GM23338 (cell line): ENCODE measurements around the gene GARS1. TPM values are rescaled to one million over a fixed set of nuclear protein-coding genes. Genes with fewer than 3 reads are reported as not detected.

Experiments used
- ATAC-seq: fragments of 200-7000 bp; cut with Tn5 transposase; 3 replicates; pipeline ENCODE4 v1.9.1; 2020
- DNase-seq: peaks from one replicate; pipeline ENCODE4 v3.0.0-alpha.2; 2015; ENCODE audit warnings: low spot score
- H2AFZ ChIP-seq: fragments of 200-600 bp; sonication (generic); 2 replicates; pipeline ENCODE4 v1.8.0; 2016; ENCODE audit warnings: antibody characterized with exemption, mild to moderate bottlenecking, moderate library complexity
- H3F3A ChIP-seq: fragments of 200-600 bp; sonication (generic); replicated peaks from 2 replicates; pipeline ENCODE4 v1.8.0; 2017; ENCODE audit warnings: antibody characterized with exemption, mixed run types, low read depth
- H3K27ac ChIP-seq: fragments of 200-600 bp; sonication (generic); 2 replicates; pipeline ENCODE4 v1.6.1; 2016; ENCODE audit warnings: low read depth
- H3K27me3 ChIP-seq: fragments of 200-600 bp; sonication (generic); 2 replicates; pipeline ENCODE4 v1.8.0; 2016; ENCODE audit warnings: mild to moderate bottlenecking, mixed run types, moderate library complexity; ENCODE audit not compliant: insufficient read depth
- H3K36me3 ChIP-seq: fragments of 200-600 bp; sonication (generic); 2 replicates; pipeline ENCODE4 v1.8.0; 2016; ENCODE audit warnings: mild to moderate bottlenecking; ENCODE audit not compliant: insufficient read depth
- H3K4me1 ChIP-seq: fragments of 200-600 bp; sonication (generic); 2 replicates; pipeline ENCODE4 v1.8.0; 2016; ENCODE audit warnings: mild to moderate bottlenecking, moderate library complexity; ENCODE audit not compliant: insufficient read depth
- H3K4me2 ChIP-seq: fragments of 200-600 bp; sonication (generic); 2 replicates; pipeline ENCODE4 v1.7.1; 2017; ENCODE audit warnings: mixed run types
- H3K4me3 ChIP-seq: fragments of 200-600 bp; sonication (generic); 2 replicates; pipeline ENCODE4 v1.6.1; 2016; ENCODE audit warnings: mixed run types
- H3K79me2 ChIP-seq: fragments of 200-600 bp; sonication (generic); replicated peaks from 2 replicates; pipeline ENCODE4 v1.8.0; 2017; ENCODE audit warnings: mild to moderate bottlenecking; ENCODE audit not compliant: insufficient read depth
- H3K9me2 ChIP-seq: fragments of 200-600 bp; sonication (generic); 2 replicates; pipeline ENCODE4 v1.8.0; 2017; ENCODE audit not compliant: insufficient read depth
- H4K20me1 ChIP-seq: fragments of 200-600 bp; sonication (generic); replicated peaks from 2 replicates; pipeline ENCODE4 v1.8.0; 2017; ENCODE audit warnings: mild to moderate bottlenecking; ENCODE audit not compliant: insufficient read depth
- H3K27ac Mint-ChIP-seq: 2 replicates; pipeline ENCODE4 v1.8.0; 2020; ENCODE audit warnings: inconsistent platforms, mild to moderate bottlenecking, moderate library complexity, mixed read lengths
- H3K27me3 Mint-ChIP-seq: 3 replicates; pipeline ENCODE4 v1.8.0; 2022; ENCODE audit warnings: low read depth, mild to moderate bottlenecking, moderate library complexity, mixed read lengths, inconsistent platforms; ENCODE audit not compliant: insufficient read depth, poor library complexity
- H3K36me3 Mint-ChIP-seq: 3 replicates; pipeline ENCODE4 v1.8.0; 2021; ENCODE audit warnings: low read depth, mild to moderate bottlenecking, inconsistent platforms, moderate library complexity, mixed read lengths
- H3K4me1 Mint-ChIP-seq: 3 replicates; pipeline ENCODE4 v1.8.0; 2020; ENCODE audit warnings: mild to moderate bottlenecking, inconsistent platforms, mixed read lengths
- H3K4me3 Mint-ChIP-seq: 3 replicates; pipeline ENCODE4 v1.8.0; 2021; ENCODE audit warnings: moderate library complexity, mild to moderate bottlenecking, inconsistent platforms, mixed read lengths
- H3K9me3 Mint-ChIP-seq: 3 replicates; pipeline ENCODE4 v1.8.0; 2020; ENCODE audit warnings: moderate library complexity, mild to moderate bottlenecking, inconsistent platforms, mixed read lengths
- EZH2 ChIP-seq: fragments of 200-600 bp; sonication (generic); IDR thresholded peaks from one replicate; pipeline ENCODE4 v1.8.0; 2017; ENCODE audit warnings: antibody characterized with exemption, mild to moderate bottlenecking, low read depth; ENCODE audit not compliant: unreplicated experiment
- EZH2phosphoT487 ChIP-seq: fragments of 200-600 bp; sonication (generic); IDR thresholded peaks from one replicate; pipeline ENCODE4 v1.8.1; 2018; ENCODE audit warnings: antibody characterized with exemption; ENCODE audit not compliant: unreplicated experiment
- NANOG ChIP-seq: IDR thresholded peaks from 2 replicates; pipeline ENCODE4 v1.6.1; 2016; ENCODE audit warnings: antibody characterized with exemption, borderline replicate concordance
- POLR2AphosphoS5 ChIP-seq: IDR thresholded peaks from 2 replicates; pipeline ENCODE4 v1.6.1; 2016; ENCODE audit warnings: antibody characterized with exemption, low read depth
- STAT1 ChIP-seq: IDR thresholded peaks from one replicate; pipeline ENCODE4 v1.6.1; 2016; ENCODE audit warnings: antibody characterized with exemption; ENCODE audit not compliant: unreplicated experiment
- ZNF114 ChIP-seq: fragments of 250-450 bp; sonication (Bioruptor Pico); IDR thresholded peaks from 2 replicates; pipeline ENCODE4 v1.5.0; 2020; ENCODE audit warnings: mild to moderate bottlenecking, moderate library complexity
- ZNF331 ChIP-seq: fragments of 250-450 bp; sonication (Bioruptor Pico); IDR thresholded peaks from 2 replicates; pipeline ENCODE4 v1.5.0; 2020; ENCODE audit warnings: low read depth, mild to moderate bottlenecking, moderate library complexity
- ZNF462 ChIP-seq: fragments of 250-450 bp; sonication (Bioruptor Pico); IDR thresholded peaks from 2 replicates; pipeline ENCODE4 v1.5.0; 2020; ENCODE audit warnings: mild to moderate bottlenecking, moderate library complexity
- polyA plus RNA-seq: library from polyadenylated mRNA; unstranded; fragments of >200 nt; fragmentation: Nextera tagmentation; extraction: Ambion mirVana; gene quantifications from 2 replicates; pipeline ENCODE4 v1.2.1, GENCODE V29; 2016
- total RNA-seq: library from RNA; depleted of rRNA; stranded (reverse); fragments of >200 nt; shearing (Covaris generic); gene quantifications from 2 replicates; pipeline ENCODE4 v1.2.3, GENCODE V29; 2014
- TF ChIP-seq, protein P1 (sequence below): IDR thresholded peaks from 2 replicates; pipeline ENCODE4 v1.6.1; 2016; ENCODE audit warnings: antibody characterized with exemption
- TF ChIP-seq, protein P2 (sequence below): IDR thresholded peaks from one replicate; pipeline ENCODE4 v1.6.1; 2018; ENCODE audit warnings: antibody characterized with exemption; ENCODE audit not compliant: unreplicated experiment

GARS1 gene
- total and polyA plus RNA-seq, 2 experiments from 2014 or later: 207 to 241 TPM

- no peak overlapping the region for H3K4me2 ChIP-seq
- no peak overlapping the region for H3K27ac ChIP-seq
- H3K27me3 Mint-ChIP-seq: peaks cover 2% of the 10 kb centered on the region
- no peaks in the 10 kb centered on the region for H3K27me3 ChIP-seq
- H4K20me1 ChIP-seq: no peaks in the 10 kb centered on the region; the same call in 1 of the 2 replicates
- no peaks in the 10 kb centered on the region for H3K9me2 ChIP-seq
- no peaks in the 10 kb centered on the region for H3K36me3 ChIP-seq
- 0 out of 2 replicates have a peak overlapping the region, but pooled peaks have one; percentile 14 for H3K27ac Mint-ChIP-seq
- H3K4me1 ChIP-seq: peaks cover 8% of the 10 kb centered on the region
- H3K4me3 Mint-ChIP-seq: no peak overlapping the region
- H3K36me3 Mint-ChIP-seq: no peaks in the 10 kb centered on the region
- no peak overlapping the region for H3K4me3 ChIP-seq
- H3K4me1 Mint-ChIP-seq: peaks cover 25% of the 10 kb centered on the region
- no peak for TF ChIP-seq NANOG
- TF ChIP-seq ZNF331 (CRISPR knock-in tag): no peak
- TF ChIP-seq STAT1: no peak
- TF ChIP-seq ZNF114 (CRISPR knock-in tag): no peak
- TF ChIP-seq, protein P1, sequence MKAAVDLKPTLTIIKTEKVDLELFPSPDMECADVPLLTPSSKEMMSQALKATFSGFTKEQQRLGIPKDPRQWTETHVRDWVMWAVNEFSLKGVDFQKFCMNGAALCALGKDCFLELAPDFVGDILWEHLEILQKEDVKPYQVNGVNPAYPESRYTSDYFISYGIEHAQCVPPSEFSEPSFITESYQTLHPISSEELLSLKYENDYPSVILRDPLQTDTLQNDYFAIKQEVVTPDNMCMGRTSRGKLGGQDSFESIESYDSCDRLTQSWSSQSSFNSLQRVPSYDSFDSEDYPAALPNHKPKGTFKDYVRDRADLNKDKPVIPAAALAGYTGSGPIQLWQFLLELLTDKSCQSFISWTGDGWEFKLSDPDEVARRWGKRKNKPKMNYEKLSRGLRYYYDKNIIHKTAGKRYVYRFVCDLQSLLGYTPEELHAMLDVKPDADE: no peak
- TF ChIP-seq POLR2AphosphoS5: no peak
- TF ChIP-seq EZH2phosphoT487: no peak
- no peaks in the 10 kb centered on the region for H3K79me2 ChIP-seq
- H3K9me3 Mint-ChIP-seq: peaks cover 2% of the 10 kb centered on the region; the same call in 1 of the 3 replicates
- DNase-seq (no peak), ATAC-seq (no peak)
- no peak overlapping the region for H2AFZ ChIP-seq
- no peaks in the 10 kb centered on the region for H3F3A ChIP-seq
Observed at GRCh38 chr7:30545791-30546555, 48.7 kb upstream of the GARS1 start.

GRCh38 chr7:30546596-30546995, 48.1 kb upstream of the GARS1 start:
- ATAC-seq: no peak
- Histone ChIP-seq H3K27ac (no peak overlapping the region), H3F3A (no peaks in the 10 kb centered on the region), H3K79me2 (no peaks in the 10 kb centered on the region), H3K9me2 (no peaks in the 10 kb centered on the region), H4K20me1 (no peaks in the 10 kb centered on the region; the same call in 1 of the 2 replicates), H2AFZ (no peak overlapping the region), H3K4me1 (peaks cover 8% of the 10 kb centered on the region), H3K4me2 (no peak overlapping the region), H3K36me3 (no peaks in the 10 kb centered on the region), H3K27me3 (no peaks in the 10 kb centered on the region), H3K4me3 (no peak overlapping the region)
- H3K27ac Mint-ChIP-seq: no peak overlapping the region
- H3K9me3 Mint-ChIP-seq: peaks cover 2% of the 10 kb centered on the region; the same call in 1 of the 3 replicates
- peaks cover 25% of the 10 kb centered on the region for H3K4me1 Mint-ChIP-seq
- DNase-seq: no peak
- peaks cover 2% of the 10 kb centered on the region for H3K27me3 Mint-ChIP-seq
- no peaks in the 10 kb centered on the region for H3K36me3 Mint-ChIP-seq
- no peak overlapping the region for H3K4me3 Mint-ChIP-seq
- TF ChIP-seq ZNF462 (CRISPR knock-in tag) (no peak), EZH2 (no peak), POLR2AphosphoS5 (no peak)
- TF ChIP-seq, protein P2, sequence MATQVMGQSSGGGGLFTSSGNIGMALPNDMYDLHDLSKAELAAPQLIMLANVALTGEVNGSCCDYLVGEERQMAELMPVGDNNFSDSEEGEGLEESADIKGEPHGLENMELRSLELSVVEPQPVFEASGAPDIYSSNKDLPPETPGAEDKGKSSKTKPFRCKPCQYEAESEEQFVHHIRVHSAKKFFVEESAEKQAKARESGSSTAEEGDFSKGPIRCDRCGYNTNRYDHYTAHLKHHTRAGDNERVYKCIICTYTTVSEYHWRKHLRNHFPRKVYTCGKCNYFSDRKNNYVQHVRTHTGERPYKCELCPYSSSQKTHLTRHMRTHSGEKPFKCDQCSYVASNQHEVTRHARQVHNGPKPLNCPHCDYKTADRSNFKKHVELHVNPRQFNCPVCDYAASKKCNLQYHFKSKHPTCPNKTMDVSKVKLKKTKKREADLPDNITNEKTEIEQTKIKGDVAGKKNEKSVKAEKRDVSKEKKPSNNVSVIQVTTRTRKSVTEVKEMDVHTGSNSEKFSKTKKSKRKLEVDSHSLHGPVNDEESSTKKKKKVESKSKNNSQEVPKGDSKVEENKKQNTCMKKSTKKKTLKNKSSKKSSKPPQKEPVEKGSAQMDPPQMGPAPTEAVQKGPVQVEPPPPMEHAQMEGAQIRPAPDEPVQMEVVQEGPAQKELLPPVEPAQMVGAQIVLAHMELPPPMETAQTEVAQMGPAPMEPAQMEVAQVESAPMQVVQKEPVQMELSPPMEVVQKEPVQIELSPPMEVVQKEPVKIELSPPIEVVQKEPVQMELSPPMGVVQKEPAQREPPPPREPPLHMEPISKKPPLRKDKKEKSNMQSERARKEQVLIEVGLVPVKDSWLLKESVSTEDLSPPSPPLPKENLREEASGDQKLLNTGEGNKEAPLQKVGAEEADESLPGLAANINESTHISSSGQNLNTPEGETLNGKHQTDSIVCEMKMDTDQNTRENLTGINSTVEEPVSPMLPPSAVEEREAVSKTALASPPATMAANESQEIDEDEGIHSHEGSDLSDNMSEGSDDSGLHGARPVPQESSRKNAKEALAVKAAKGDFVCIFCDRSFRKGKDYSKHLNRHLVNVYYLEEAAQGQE: no peak
